Panc1 (cell line): ENCODE results near the gene NATD1. TPM values are rescaled to one million over a fixed set of nuclear protein-coding genes. Genes with fewer than 3 reads are reported as not detected.

ENCODE experiments used
- ATAC-seq: fragments of 200-7000 bp; cut with Tn5 transposase; 2 replicates; pipeline ENCODE4 v1.9.1; 2020; ENCODE audit warnings: mild to moderate bottlenecking, moderate library complexity
- BruUV-seq: library from RNA; stranded (reverse); fragments of 400-500 nt; replicated peaks from 2 replicates; lab custom pipeline; 2021; lab: Mats Ljungman, UMichigan
- CTCF ChIA-PET: fragments of 300-600 bp; sonication (Branson Sonifier 250); formaldehyde crosslinking; loops from one replicate; lab custom pipeline; 2022; ENCODE audit warnings: antibody characterized with exemption; lab: Charles Lee
- POLR2A ChIA-PET: fragments of 300-600 bp; sonication (Branson Sonifier 250); formaldehyde crosslinking; loops from one replicate; lab custom pipeline; 2022; ENCODE audit warnings: antibody characterized with exemption; lab: Charles Lee
- DNase-seq: peaks from one replicate; pipeline ENCODE4 v3.0.0-alpha.2; 2010; ENCODE audit warnings: low read depth, low spot score
- H3K27ac ChIP-seq: 2 replicates; pipeline ENCODE4 v1.5.1; 2011; ENCODE audit warnings: mild to moderate bottlenecking, low read length, inconsistent platforms
- H3K27me3 ChIP-seq: fragments of 200-500 bp; sonication (Bioruptor generic); 2 replicates; pipeline ENCODE4 v1.6.0; 2014; ENCODE audit warnings: low read length, inconsistent platforms; ENCODE audit not compliant: control insufficient read depth, insufficient read depth
- H3K36me3 ChIP-seq: fragments of 200-500 bp; sonication (Bioruptor generic); 2 replicates; pipeline ENCODE4 v1.5.1; 2014; ENCODE audit warnings: inconsistent platforms, mild to moderate bottlenecking, low read length, moderate library complexity; ENCODE audit not compliant: control insufficient read depth, insufficient read depth
- H3K4me1 ChIP-seq: 2 replicates; pipeline ENCODE4 v1.5.1; 2011; ENCODE audit warnings: inconsistent platforms, mild to moderate bottlenecking, low read length, moderate library complexity; ENCODE audit not compliant: control insufficient read depth, insufficient read depth
- H3K4me3 ChIP-seq, 2 experiments: 2 replicates each; pipeline ENCODE4 v1.5.1; 2011 to 2012; ENCODE audit warnings: low read depth in 2 of 2, low read length in 2 of 2, mild to moderate bottlenecking in 2 of 2, inconsistent platforms in 1 of 2, moderate library complexity in 1 of 2
- H3K9me3 ChIP-seq: fragments of 200-500 bp; sonication (Bioruptor generic); 2 replicates; pipeline ENCODE4 v1.5.1; 2014; ENCODE audit warnings: low read depth, mild to moderate bottlenecking, inconsistent platforms, low read length, moderate library complexity; ENCODE audit not compliant: control insufficient read depth, insufficient read depth
- POLR2AphosphoS5 ChIP-seq: IDR thresholded peaks from 2 replicates; pipeline ENCODE4 v1.6.1; 2012; ENCODE audit warnings: mild to moderate bottlenecking, low read depth, low read length, moderate library complexity
- SIN3A ChIP-seq: IDR thresholded peaks from 2 replicates; pipeline ENCODE4 v1.6.1; 2012; ENCODE audit warnings: low read depth, mild to moderate bottlenecking, low read length, moderate library complexity, borderline replicate concordance; ENCODE audit not compliant: insufficient read depth
- TCF7L2 ChIP-seq: IDR thresholded peaks from 2 replicates; pipeline ENCODE4 v1.6.1; 2011; ENCODE audit warnings: mild to moderate bottlenecking, low read depth, low read length, inconsistent platforms
- in situ Hi-C: cut with HindIII; loops from 2 replicates; pipeline ENCODE4 v1.10.0; 2016; ENCODE audit warnings: low sequenced_read_pairs, low pct_unique_long_range_greater_than_20kb
- intact Hi-C: fragments of 100-400 bp; cut with micrococcal nuclease; formaldehyde crosslinking; loops from one replicate; pipeline ENCODE4 v1.10.0; 2022; ENCODE audit not compliant: unreplicated experiment
- total RNA-seq: library from RNA; stranded (reverse); gene quantifications from one replicate; pipeline ENCODE4 v1.2.1, GENCODE V29; 2021; ENCODE audit not compliant: unreplicated experiment
- TF ChIP-seq, protein P1 (sequence below): fragments of 450-650 bp; IDR thresholded peaks from 2 replicates; pipeline ENCODE4 v1.5.1; 2017; ENCODE audit warnings: mild to moderate bottlenecking
- TF ChIP-seq, protein P2 (sequence below), 2 experiments: IDR thresholded peaks; 2 replicates each; pipeline ENCODE4 v1.6.1; 2011 to 2012; ENCODE audit warnings: low read depth in 2 of 2, control low read depth in 1 of 2, low read length in 1 of 2, mild to moderate bottlenecking in 1 of 2, moderate library complexity in 1 of 2; ENCODE audit not compliant: insufficient read depth in 1 of 2

NATD1 gene
- total RNA-seq, 1 experiment from 2014 or later = 2.8 TPM

DNA sequence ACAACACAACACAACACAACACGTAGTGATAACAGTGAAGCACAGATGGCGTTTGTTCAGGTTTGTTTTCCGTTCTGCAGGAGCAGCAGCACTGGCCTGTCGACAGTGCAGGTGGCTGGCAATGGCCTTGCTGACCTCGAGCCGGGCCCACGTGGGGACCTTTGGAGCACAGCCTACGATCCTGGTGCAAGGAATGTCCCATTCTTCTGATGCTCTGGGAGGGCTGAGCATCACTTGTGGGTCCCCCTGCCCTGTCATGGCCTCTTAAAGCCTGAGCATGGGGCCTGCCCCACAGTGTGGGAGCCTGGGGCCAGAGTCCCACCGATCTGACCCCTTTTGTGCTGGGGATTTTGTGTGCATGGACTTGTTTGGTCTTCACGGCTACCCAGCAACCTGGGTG, 38.1 kb upstream of the NATD1 start:
- ChIA-PET CTCF (no interaction called here), POLR2A (no interaction called here)
- TF ChIP-seq, protein P1, sequence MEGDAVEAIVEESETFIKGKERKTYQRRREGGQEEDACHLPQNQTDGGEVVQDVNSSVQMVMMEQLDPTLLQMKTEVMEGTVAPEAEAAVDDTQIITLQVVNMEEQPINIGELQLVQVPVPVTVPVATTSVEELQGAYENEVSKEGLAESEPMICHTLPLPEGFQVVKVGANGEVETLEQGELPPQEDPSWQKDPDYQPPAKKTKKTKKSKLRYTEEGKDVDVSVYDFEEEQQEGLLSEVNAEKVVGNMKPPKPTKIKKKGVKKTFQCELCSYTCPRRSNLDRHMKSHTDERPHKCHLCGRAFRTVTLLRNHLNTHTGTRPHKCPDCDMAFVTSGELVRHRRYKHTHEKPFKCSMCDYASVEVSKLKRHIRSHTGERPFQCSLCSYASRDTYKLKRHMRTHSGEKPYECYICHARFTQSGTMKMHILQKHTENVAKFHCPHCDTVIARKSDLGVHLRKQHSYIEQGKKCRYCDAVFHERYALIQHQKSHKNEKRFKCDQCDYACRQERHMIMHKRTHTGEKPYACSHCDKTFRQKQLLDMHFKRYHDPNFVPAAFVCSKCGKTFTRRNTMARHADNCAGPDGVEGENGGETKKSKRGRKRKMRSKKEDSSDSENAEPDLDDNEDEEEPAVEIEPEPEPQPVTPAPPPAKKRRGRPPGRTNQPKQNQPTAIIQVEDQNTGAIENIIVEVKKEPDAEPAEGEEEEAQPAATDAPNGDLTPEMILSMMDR = no peak
- TF ChIP-seq POLR2AphosphoS5 (no peak), TCF7L2 (no peak), SIN3A (no peak)
- TF ChIP-seq, protein P2, sequence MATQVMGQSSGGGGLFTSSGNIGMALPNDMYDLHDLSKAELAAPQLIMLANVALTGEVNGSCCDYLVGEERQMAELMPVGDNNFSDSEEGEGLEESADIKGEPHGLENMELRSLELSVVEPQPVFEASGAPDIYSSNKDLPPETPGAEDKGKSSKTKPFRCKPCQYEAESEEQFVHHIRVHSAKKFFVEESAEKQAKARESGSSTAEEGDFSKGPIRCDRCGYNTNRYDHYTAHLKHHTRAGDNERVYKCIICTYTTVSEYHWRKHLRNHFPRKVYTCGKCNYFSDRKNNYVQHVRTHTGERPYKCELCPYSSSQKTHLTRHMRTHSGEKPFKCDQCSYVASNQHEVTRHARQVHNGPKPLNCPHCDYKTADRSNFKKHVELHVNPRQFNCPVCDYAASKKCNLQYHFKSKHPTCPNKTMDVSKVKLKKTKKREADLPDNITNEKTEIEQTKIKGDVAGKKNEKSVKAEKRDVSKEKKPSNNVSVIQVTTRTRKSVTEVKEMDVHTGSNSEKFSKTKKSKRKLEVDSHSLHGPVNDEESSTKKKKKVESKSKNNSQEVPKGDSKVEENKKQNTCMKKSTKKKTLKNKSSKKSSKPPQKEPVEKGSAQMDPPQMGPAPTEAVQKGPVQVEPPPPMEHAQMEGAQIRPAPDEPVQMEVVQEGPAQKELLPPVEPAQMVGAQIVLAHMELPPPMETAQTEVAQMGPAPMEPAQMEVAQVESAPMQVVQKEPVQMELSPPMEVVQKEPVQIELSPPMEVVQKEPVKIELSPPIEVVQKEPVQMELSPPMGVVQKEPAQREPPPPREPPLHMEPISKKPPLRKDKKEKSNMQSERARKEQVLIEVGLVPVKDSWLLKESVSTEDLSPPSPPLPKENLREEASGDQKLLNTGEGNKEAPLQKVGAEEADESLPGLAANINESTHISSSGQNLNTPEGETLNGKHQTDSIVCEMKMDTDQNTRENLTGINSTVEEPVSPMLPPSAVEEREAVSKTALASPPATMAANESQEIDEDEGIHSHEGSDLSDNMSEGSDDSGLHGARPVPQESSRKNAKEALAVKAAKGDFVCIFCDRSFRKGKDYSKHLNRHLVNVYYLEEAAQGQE (IDR thresholded peaks at IDR 0.05; ENCODE audit: insufficient read depth in 1 of 2, low read depth in 2 of 2, low read length in 1 of 2) = no peak
- Histone ChIP-seq H3K4me3 (no peak overlapping the region), H3K27ac (no peak overlapping the region), H3K27me3 (no peaks in the 10 kb centered on the region), H3K9me3 (no peaks in the 10 kb centered on the region), H3K36me3 (no peaks in the 10 kb centered on the region), H3K4me1 (peaks cover 37% of the 10 kb centered on the region)
- intact Hi-C loops (no loop called here), in situ Hi-C loops (no loop called here)
- BruUV-seq = no TSS peak
- DNase-seq (no peak), ATAC-seq (no peak)

DNA sequence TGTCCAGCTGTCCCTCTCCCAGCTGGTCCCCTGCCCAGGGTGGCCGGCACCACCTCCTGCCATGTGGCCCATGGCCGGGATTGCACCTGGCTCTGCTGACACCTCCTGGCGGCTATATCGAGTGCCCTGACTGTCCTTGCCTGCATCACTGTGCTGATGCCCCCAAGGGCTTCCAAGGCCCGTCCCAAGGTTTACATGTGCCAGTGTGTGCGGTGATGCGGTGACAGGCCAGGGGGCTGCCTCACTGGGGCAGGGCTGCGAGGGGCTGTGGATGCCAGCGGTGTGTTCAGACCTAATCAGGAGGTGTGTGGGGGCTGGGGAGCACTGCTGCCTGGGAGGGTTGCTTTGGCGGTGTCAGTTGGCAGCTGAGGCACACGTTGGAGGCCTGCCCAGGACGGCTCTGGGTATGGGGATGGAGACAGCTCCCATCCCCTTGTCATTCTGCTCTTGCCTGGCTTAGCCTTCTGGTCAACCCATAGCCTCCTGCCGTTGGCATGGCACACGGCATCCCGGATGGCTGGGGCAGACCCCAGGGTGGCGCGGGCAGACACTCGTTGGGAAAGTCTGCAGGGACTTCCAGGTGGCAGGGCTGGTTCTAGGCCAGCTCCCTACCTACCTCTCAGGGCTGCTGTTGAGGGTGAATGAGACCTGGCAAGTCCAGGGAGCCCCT, 36.8 kb upstream of the NATD1 start:
- BruUV-seq = no TSS peak
- peaks cover 35% of the 10 kb centered on the region for H3K4me1 ChIP-seq
- H3K27me3 ChIP-seq = no peaks in the 10 kb centered on the region
- no peak for DNase-seq
- no peak for ATAC-seq
- in situ Hi-C loops = no loop called here
- intact Hi-C loops = loop anchor here (10.0 kb wide), 1 partner anchor 165 kb away; the partner anchor contains the start of gene DHRS7B
- H3K4me3 ChIP-seq = no peak overlapping the region
- peak overlapping the region; percentile 63 for H3K27ac ChIP-seq
- CTCF ChIA-PET = no interaction called here
- H3K36me3 ChIP-seq = peaks cover 2% of the 10 kb centered on the region; the same call in 1 of the 2 replicates
- H3K9me3 ChIP-seq = no peaks in the 10 kb centered on the region
- no peak for TF ChIP-seq TCF7L2
- no peak for TF ChIP-seq POLR2AphosphoS5
- TF ChIP-seq SIN3A = no peak
- TF ChIP-seq, protein P1 = no peak
- TF ChIP-seq, protein P2 (IDR thresholded peaks at IDR 0.05; ENCODE audit: insufficient read depth in 1 of 2, low read depth in 2 of 2, low read length in 1 of 2) = no peak
- POLR2A ChIA-PET = no interaction called here
